OCI-LY3 (cell line): ENCODE data around the gene EVX2.

Experiments
- EZH2phosphoT487 ChIP-seq: fragments of 200-600 bp; shearing (Covaris generic); IDR thresholded peaks from 2 replicates; pipeline ENCODE4 v1.6.1; 2018; ENCODE audit warnings: antibody characterized with exemption, mixed run types, low read depth
- TF ChIP-seq, protein P1 (sequence below): fragments of 200-600, 300-600 bp; sonication (generic); IDR thresholded peaks from 2 replicates; pipeline ENCODE4 v1.5.1; 2014; ENCODE audit warnings: antibody characterized with exemption, low read length, low read depth

DNA sequence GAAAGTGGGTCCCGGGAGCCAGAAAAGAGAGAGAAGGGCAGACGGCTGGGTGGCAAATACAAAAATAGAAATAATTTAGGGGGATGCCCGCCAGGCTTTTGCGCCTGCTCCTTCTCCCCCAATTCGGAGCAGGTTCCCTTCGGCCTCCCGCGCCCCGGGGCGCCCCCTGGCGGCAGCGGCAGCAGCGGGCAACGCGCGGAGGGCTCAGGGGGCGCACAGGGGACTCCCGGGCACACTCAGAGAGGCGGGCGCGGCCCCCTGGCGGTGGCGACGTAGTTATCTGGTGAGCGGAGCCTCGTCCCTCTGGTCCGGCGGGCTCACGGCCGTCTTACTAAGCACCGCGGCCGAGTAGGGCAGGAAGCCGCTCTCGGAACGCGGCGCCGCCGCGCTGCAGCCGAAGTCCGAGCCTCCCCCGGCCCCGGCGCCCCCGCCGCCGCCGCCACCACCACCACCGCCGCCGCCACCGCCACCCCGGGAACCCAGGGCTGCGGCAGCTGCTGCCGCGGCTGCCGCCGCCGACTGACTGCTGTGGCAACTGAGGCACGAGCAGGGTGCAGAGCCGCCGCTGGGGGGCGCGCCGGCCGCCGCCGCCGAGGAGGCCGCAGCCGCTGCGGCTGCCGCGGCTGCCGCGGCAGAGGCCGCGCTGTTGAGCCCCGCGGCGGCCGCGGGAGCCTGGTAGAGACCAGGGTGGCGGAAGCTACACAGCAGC is 3.8 kb downstream of the EVX2 start:
- TF ChIP-seq, protein P1, sequence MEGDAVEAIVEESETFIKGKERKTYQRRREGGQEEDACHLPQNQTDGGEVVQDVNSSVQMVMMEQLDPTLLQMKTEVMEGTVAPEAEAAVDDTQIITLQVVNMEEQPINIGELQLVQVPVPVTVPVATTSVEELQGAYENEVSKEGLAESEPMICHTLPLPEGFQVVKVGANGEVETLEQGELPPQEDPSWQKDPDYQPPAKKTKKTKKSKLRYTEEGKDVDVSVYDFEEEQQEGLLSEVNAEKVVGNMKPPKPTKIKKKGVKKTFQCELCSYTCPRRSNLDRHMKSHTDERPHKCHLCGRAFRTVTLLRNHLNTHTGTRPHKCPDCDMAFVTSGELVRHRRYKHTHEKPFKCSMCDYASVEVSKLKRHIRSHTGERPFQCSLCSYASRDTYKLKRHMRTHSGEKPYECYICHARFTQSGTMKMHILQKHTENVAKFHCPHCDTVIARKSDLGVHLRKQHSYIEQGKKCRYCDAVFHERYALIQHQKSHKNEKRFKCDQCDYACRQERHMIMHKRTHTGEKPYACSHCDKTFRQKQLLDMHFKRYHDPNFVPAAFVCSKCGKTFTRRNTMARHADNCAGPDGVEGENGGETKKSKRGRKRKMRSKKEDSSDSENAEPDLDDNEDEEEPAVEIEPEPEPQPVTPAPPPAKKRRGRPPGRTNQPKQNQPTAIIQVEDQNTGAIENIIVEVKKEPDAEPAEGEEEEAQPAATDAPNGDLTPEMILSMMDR: no peak
- TF ChIP-seq EZH2phosphoT487: no peak
